ENCODE data around the gene MZT1.
A peak's percentile ranks its signal among the peaks of the same experiment; 100 is the strongest.
"Not testable (repeated sequence)": the region's sequence is repeated elsewhere in the genome, so short reads cannot be mapped to it uniquely, and the experiment has no call there.

Gene MZT1, protein sequence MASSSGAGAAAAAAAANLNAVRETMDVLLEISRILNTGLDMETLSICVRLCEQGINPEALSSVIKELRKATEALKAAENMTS

DNA sequence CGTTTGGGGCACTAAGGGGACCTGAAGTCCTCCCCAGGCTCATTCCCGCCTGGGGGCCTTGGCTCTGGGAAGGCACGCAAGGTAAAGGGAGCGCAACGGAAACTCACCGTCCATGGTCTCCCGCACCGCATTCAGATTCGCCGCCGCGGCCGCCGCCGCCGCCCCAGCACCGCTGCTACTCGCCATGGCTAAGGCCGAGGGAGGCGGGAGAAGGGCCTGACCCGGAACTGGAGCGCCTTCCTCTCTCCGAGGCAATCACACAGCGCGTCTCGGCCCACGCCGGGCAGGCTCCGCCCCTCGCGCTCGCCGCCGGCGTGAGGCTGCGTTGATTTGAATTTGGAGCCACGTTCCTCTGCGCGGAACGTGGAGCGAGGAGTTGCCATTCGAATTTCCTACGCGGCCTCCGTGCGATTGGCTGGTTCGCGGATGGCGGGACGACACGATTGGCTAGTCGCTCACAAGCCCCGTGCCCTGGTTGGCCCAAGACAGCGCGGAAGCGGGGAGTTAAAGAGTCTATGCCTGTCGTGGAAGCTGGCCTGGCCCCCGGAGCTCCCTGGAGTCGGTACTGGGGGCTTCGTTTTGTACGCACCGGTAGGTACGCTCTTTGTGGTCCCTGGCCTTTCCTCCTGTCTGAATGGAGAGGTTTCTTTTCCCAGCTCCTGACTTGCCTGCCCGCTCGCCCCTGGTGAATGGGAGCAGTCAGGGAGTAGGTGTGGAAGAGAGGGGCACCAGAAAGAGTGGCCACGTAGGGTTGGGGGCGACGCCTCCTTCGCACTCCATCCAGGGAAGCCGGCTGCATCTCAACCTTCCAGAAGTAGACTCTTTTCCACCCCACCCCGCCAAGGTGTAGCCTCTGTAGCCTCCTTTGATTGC, at the start of gene MZT1, which contains the start of gene BORA:
TSS of gene MZT1 (minus strand) at position 213 of the 873 bp plus-strand sequence. CDS start at position 186, 27 bp downstream.
TSS of gene BORA (plus strand) at position 507 of the 873 bp plus-strand sequence. CDS start 1,018 bp downstream, outside the sequence.
- DNase-seq = peak; percentile 46

DNA sequence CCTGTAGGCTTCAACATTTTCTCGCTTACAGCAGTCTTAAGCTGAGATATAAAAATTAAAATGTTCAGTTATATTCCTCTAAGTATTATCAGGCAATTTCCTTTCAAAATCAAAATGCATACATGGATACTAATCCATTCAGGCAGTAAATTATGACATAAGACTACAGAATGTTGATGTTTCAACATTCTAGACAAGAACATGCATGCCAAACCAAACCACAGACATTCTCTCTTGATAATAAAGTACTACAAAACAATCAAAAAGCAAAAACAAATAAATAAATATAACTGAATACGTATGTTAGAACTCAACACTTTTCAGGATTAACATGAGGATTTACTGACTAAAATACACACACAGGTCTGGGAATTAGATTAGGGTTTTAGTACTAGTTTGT, 46.6 kb upstream of the MZT1 start:
- DNase-seq = no peak

DNA sequence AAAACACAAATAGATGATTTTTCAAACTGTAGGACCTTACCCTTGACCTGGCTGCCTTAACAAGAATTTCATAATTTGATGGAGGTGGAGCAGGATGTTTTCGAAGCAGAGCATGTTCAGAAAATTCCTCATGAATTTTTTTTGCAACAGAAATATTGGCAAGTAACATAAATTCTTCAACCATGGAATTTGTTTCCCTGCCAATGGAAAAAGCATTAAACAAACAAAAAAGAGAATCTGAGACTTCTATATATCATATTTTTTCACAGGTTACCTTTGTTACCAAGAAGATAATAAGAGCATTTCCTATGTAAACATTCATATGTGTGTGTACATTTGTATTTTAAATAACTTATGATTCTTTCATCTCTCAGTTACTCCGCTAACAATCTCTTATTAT, 36.0 kb upstream of the MZT1 start:
- DNase-seq = no peak

DNA sequence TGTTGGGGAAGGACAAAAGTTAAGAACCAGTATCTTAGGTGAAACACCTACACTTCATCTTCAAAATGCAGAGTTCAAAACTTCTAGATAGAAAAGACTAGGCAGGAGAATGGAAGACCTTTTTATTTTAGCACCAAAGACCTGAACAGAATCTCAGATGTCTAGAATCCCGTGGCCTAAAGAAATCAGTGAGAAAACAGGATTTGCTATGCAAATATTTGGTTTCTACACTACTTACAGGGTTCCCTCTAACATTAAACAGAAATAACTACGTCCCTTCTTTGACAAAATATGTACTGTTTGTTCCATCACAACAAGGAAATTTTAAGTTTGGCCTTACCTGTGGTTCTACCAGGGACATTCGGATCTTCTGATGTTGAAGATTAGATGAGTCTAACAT, 32.8 kb upstream of the MZT1 start:
- no peak for DNase-seq

DNA sequence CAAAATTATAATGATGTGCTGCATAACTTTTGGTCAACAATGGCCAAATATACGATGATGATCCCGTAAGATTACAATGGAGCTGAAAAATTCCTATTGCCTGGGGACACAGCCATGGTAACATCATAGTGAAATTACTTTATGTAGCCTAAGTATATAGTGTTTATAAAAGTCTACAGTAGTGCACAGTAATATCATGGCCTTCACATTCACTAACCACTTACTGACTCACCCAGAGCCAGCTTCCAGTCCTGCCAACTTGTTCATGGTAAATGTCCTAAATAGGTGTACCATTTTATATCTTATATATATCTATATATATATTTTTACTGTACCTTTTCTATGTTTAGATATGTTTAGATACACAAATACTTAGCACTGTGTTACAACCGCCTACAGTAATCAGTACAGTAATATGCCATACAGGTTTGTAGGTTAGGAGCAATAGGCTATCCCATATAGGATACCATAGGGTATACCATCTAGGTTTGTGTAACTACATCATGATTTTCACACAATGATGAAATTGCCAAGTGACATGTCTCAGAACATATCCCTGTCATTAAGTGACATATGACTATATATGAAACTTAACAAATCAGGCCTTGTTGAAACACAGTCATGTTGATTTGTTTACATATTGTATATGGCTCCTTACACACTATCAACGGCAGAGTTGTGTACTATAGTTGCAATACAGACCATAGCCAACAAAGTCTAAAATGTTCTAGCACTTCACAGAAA, 30.5 kb upstream of the MZT1 start:
- DNase-seq = no peak

DNA sequence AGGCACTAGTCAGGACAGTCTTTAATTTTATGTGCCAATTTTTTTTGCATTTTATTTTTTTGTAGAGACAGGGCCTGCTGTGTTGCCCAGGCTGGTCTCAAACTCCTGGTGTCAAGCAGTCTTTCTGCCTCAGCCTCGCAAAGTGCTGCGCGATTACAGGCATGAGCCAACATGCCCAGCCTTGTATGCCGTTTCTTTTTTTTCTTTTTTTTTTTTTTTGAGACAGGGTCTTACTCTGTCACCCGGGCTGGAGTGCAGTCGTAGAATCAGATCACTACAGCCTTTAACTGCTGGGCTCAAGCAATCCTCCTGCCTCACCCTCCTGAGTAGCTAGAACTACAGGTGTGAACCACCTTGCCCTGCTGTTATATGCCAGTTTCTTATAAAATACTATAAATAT, 26.7 kb upstream of the MZT1 start:
- no peak for DNase-seq

DNA sequence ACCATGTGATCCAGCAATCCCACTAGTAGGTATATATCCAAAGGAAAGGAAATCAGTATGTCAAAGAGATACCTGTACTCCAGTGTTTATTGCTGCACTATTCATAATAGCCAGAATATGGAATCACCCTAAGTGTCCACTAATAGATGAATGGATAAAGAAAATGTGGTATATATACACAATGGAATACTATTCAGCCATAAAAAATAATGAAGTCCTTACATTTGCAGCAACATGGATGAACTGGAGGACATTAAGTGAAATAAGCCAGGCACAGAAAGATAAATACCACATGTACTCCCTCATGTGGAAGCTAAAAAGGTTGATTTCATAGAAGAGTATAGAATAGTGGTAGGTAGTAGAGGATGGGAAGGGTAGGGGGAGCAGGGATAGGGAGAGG, 23.8 kb upstream of the MZT1 start:
- DNase-seq = no peak

DNA sequence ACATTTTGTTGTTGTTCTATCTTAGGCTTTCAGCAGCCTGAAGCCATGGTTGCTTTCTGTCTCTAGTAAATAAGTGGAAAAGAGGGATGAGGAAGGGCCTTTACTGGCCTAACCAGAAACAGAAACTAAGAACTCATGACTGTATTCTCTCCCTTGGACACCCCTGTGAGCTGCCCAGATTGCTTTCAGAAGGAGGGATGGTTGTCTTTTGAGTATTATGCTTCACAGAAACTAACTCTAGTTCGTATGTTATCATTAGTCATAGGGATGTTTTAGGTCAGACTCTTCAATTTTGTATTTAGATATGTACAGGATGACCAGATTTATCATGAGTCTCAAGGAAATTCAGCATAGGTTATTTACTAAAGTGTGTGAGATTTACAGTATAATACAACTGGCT, 17.8 kb upstream of the MZT1 start:
- no peak for DNase-seq

DNA sequence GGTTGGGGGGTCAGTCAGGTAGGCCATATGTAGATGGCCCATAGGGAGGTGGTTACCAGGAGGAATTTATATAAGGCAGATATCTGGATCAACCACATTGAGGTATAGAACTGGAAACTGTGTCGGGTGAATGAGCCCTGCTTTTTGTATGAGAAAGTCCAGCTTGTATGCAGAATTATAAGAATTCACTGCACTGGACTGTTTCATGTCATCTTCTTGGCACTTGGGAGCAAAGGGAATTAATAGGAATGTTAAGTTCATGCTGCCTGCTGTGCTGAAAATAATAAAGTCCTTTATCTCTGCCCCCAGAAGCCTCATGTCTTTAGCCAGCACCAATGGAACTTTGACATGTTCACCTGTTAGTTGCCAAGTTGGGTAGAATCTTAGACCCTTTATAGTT, 12.6 kb upstream of the MZT1 start:
- DNase-seq = no peak

DNA sequence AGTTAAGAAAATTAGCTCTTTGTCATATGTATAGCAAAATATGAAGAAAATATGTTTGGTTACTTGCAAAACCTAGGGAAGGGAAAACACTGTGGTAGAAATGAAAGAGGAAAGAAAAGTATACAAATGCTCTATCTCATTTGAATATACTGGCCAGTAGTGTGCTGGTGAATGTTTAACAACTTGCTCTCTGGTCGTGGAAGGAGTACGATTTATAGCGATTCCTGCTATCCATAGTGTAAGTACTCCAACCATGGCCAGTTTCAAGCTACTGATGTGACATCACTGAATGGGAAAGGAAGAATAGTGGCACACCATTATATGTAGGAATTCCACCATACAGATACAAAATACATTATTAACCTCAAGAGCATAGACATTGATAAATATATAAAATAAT, 9.6 kb upstream of the MZT1 start:
- no peak for DNase-seq

DNA sequence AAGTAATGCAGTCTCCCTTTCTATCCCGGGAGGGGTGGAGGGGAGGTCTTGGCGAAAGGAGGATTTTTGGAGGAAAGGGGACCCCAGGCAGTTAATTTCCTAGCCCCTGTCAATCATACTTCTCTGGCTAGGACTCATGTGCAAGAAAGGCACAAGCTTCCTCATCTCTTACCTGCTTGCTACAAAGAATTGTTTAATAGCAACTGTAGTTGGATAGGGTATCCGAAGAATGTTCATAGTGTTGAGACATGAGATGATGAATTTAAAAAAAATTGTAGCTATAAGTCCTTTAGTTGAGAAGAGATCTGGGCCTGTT, 819 bp upstream of the MZT1 start:
- no peak for DNase-seq

DNA sequence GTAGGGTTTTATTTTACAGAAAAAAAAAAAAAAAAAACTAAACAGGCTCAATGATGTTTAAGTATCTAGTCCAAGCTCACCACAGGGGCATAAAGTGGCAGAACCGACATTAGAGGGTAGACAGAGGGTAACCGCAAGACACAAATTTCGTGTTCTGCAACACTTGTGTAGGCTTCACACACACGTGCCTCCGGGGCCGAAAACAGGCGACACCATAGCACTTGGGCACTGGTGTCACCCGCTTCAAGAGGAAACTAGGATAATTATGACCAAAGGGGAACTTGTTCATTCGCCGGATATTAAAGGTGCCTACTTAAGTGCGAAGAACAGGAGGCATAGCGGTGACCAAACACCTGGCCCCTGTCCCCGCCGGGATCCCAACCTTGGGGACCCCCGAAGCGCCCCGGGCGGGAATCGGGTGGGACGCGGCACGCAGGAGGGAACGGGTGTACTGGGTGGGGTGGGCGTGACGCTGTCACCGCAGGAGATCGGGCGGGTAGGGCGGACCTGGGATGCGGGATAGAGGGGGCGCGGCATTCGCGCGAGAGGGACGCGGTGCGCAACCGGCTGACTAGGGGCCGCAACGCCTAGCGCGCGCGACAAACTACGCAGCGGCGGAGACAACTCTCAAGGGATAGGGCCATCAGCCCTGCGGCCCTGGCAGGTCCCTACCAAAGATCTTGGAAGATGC, 558 bp downstream of the MZT1 start:
- no peak for DNase-seq

DNA sequence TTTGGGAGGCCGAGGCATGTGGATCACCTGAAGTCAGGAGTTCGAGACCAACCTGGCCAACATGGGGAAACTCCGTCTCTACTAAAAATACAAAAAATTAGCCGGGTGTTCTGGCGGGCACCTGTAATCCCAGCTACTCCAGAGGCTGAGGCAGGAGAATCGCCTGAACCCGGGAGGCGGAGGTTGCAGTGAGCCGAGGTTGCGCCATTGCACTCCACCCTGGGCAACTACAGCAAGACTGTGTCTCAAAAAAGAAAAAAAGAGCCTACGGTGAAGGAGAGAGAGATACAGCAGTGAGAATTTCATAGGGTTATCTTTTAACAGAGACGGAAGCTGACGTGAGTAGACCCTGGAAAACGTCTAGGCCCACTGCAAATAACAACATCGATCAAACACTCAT, 1.2 kb downstream of the MZT1 start:
- not testable (repeated sequence) for DNase-seq

DNA sequence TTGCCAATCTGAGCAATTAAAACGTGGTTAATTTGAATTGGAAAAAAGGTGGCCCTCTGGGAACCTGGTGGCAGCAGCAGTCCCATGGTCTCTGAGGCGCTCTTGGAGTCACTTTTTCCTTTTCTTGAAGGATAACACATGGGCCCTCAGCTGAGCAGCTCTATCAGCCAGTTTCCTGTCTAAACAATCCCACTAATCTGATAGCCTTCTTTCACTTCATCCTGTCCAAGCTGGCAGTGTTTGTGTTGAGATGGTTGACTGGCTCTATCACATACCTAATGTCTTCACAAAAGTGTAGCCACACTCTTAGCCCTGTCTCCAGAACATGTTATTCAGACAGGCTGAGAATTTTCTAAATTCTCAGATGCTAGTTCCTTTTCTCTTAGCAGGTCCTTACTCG, 10.7 kb downstream of the MZT1 start:
- DNase-seq = no peak

DNA sequence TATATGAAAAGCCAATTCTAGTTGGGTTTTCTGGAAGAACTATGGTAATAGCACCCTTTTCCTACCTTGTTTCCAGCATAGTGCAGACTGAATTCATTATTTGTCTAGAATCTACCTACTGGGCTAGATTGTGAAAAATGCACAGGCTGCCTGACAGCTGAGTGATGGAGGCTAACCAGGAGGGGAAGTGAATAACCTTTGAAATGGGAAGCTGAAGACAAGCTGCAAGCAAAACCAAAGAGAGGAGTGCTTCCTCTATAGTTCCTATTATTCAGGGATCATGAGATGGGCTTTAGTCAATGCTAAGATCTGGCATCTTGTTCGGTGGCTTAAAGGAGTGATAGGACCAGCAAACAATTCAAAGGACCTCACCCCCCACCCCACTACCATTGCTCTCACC, 26.9 kb downstream of the MZT1 start:
- DNase-seq = no peak

DNA sequence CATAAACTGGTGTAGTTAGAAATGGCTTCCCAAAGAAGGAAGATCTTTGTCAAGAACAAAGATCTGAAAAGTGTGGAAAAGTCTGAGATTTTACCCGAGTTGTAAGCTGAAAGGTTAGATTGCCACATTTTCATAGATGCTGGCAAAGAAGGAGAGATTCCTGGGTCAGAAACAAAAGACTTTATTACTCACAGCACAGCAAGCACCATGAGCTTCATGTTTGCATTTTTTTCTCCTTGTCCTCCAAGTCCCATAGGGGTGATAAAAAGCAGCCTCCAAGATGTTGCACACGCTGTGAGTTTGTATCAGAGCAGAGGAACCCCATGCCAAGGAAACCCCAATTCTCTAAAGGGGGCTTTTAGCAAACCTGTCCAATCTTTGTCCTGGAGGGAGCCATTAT, 29.3 kb downstream of the MZT1 start:
- DNase-seq = no peak

DNA sequence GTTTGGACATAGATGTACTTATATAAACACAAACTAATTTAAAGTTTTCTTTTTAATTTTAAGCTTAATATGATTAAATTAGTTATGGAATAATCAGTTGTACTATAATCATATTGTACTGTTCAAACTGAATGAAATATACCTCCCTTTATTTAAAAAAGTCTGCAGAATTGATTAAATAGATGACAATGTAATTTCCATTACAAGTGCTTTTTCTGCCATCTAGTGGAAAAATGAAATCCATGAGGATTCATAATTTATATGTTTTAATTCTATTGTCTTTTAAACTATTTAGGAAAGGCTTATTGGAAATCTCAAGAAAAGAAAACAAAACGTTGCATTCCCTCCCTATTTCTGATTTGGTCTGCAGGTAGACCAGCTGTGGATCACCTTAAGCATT, 30.9 kb downstream of the MZT1 start:
- no peak for DNase-seq

DNA sequence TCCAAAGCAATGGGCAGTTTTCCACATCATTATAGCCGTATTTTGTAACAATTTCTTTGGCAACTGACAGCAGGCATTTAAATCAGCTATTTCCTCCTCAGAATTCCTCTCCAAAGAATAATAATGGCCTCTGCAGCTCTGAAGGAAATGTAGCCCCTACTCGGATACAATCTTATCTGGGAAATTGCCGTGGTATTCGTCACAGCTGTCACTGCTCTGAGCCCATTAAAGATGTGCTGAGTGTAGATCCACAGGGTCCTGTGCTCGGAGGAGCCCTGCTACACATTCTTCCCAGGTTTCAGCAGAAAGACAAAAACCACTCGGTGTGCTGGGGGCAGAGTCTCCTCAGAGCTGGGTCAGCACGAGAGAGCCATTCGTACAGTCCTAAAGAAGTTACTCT, 33.1 kb downstream of the MZT1 start:
- no peak for DNase-seq

DNA sequence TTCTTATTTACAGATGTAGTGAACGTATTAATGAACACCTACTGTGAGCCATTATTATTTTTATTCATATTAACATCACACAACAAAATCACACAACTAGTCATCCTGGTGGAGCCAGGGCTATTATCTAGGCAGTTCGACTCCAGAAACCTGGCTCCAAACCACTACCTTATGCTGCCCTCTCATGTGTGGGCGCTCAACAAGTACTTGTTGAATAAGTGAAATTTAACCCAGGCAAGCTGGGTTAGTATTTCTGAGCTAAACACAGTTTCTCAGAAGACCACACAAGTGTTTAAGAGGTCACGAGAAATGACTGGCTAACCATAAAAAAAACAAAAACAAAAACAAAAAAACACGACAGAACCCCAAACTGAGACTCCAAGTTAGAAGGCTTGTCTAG, 33.6 kb downstream of the MZT1 start:
- DNase-seq = no peak

DNA sequence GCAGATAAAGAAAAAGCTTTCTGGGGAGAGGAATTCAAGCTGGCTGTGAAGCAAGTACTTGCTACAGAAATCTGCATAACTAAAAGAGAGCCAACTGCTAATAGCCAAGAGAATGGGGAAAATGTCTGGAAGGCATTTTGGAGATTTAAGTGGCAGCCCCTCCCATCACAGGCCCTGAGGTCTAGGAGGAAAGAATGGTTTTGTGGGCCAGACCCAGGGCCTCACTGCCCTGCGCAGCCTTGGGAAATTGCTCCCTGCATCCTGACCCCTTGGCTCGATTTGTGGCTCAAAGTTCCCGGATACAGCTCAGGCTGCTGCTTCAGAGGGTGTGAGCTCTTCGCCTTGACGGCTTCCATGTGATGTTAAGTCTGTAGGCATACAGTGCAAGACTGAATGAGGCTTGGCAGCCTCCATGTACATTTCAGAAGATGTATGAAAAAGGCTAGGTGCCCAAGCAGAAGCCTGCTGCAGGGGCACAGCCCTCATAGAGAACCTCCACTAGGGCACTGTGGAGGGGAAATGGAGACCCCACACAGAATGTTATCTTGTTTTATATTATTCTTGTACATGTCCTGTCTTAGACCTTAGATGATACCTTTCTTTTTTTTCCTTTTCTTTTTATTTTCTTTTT, 34.4 kb downstream of the MZT1 start:
- DNase-seq = no peak

DNA sequence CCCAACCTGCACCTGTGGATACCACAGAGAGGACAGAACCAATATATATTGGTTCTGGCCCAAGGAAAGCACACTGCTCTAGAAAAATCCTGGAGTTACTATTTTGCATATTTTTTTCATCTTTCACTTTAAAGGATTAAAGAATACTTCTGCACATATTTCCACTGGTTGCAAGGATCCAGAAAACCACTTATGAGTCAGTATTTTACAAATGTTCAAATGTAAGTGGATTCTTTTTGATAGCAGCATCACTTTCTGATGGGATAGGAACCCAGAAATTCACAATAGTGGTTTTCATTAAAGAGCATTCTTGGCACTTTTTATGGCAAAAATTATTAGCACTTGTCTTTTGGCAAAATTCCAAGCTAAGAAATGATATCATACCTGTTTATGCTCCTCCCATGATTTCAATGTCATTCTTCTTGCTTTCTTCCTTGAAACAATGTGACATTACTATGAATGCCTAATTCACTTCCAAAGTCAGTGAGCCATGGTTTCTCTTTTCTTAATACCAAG, 38.2 kb downstream of the MZT1 start:
- DNase-seq = no peak

DNA sequence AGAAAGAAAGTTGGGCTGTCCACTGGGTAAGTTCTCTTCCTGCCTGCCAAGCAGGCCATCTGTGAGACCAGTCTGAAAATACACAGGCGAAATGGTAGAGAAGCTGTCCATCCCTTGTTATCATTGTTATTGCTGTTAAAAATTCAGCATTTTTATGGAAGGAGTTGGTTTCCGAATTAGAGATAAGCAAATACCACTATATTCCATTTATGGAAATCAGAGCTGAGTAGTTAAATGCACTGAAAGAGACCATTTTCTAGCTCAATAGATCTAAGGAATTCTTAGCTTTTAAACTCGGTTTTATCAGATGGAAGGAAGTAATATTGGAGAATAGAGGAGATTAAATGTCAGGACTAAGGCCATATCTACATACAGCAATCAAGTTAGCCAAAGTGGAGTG, 40.7 kb downstream of the MZT1 start:
- no peak for DNase-seq

DNA sequence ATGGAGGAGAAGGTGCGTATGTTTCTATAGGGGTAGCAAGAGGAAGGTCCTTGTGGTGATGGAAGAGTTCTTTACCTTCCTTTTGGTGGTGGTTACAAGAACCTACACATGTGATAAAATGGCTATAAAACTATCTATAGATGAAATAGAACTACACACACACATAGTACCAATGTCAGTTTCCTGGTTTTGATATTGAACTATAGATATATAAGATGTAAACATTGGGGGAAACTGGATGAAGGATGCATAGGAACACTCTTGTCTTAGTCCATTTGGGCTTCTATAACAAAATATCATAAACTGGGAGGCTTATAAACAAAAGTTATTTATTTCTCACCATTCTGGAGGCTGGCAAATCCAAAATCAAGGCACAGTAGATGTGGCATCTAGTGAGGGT, 47.1 kb downstream of the MZT1 start:
- DNase-seq = no peak

All from NCI-H2029 treated with DMSO at 0.1 percent for 48 hours (cell line).